ENCODE results near the gene RAB15. TPM values are rescaled to one million over a fixed set of nuclear protein-coding genes. Genes with fewer than 3 reads are reported as not detected.

RAB15 gene
- total RNA-seq, 1 experiment from 2014 or later, result 3.3 TPM

GRCh38 chr14:64958201-64958600 lies 13.9 kb downstream of the RAB15 start:
- POLR2A ChIA-PET, result no interaction called here
- BruUV-seq (replicated peaks), result no TSS peak

More at GRCh38 chr14:64958201-64958600, 13.9 kb downstream of the RAB15 start:
- no peak overlapping the region for H3K9ac ChIP-seq (ENCODE audit: low read length)
- TF ChIP-seq ZBTB33 (IDR thresholded peaks at IDR 0.05; ENCODE audit: extremely low read depth, insufficient replicate concordance, low read length) (no peak), CTCF (IDR thresholded peaks at IDR 0.05 in 2 of 3, conservative IDR thresholded peaks at IDR 0.05 in 1 of 3; ENCODE audit: borderline replicate concordance in 1 of 3, insufficient read depth in 1 of 3, low read depth in 2 of 3, low read length in 2 of 3) (no peak), YY1 (IDR thresholded peaks at IDR 0.05; ENCODE audit: extremely low read depth, insufficient replicate concordance, low read depth, low read length) (no peak), TCF7L2 (IDR thresholded peaks at IDR 0.05; ENCODE audit: borderline replicate concordance, extremely low read depth, insufficient read depth, insufficient read length) (no peak), EZH2 (IDR thresholded peaks at IDR 0.05) (no peak), FOSL1 (IDR thresholded peaks at IDR 0.05; ENCODE audit: low read depth) (no peak), ELF1 (IDR thresholded peaks at IDR 0.05; ENCODE audit: borderline replicate concordance, low read depth) (no peak), SIN3A (IDR thresholded peaks at IDR 0.05; ENCODE audit: low read depth) (no peak), CBX3 (IDR thresholded peaks at IDR 0.05; ENCODE audit: low read depth) (no peak), POLR2A (IDR thresholded peaks at IDR 0.05; ENCODE audit: borderline replicate concordance, extremely low read depth, insufficient read depth, insufficient read length) (no peak), JUND (IDR thresholded peaks at IDR 0.05) (no peak), ATF3 (IDR thresholded peaks at IDR 0.05) (no peak), CEBPB (IDR thresholded peaks at IDR 0.05; ENCODE audit: low read depth) (no peak), EZH2phosphoT487 (IDR thresholded peaks at IDR 0.05; ENCODE audit: borderline replicate concordance) (no peak), EGR1 (IDR thresholded peaks at IDR 0.05; ENCODE audit: low read depth) (no peak), MAX (IDR thresholded peaks at IDR 0.05) (no peak), POLR2AphosphoS5 (IDR thresholded peaks at IDR 0.05; ENCODE audit: low read depth, low read length) (no peak), ZFX (IDR thresholded peaks at IDR 0.05) (no peak), SP1 (IDR thresholded peaks at IDR 0.05; ENCODE audit: low read depth) (no peak)
- no peaks in the 10 kb centered on the region for H3K9me3 ChIP-seq (ENCODE audit: control insufficient read depth in 1 of 2, insufficient read depth in 1 of 2, low read depth in 1 of 2, low read length in 2 of 2)
- no peaks in the 10 kb centered on the region for H3K36me3 ChIP-seq (ENCODE audit: control insufficient read depth in 1 of 2, insufficient read depth in 2 of 2, low read length in 2 of 2)
- no peak overlapping the region for H2AFZ ChIP-seq (ENCODE audit: low read depth, low read length, poor library complexity, severe bottlenecking)
- DNase-seq (ENCODE audit: low read depth, low spot score) (no peak), ATAC-seq (no peak)
- ChIA-PET CTCF (no interaction called here), RAD21 (ENCODE audit: low non-redundant PET in 1 of 2, low total read pairs in 2 of 2, uncharacterized antibody in 2 of 2, unreplicated experiment in 2 of 2) (no interaction called here)
- intact Hi-C loops (cut with micrococcal nuclease), result no loop called here
- no peaks in the 10 kb centered on the region for H3K4me1 ChIP-seq (ENCODE audit: control insufficient read depth in 1 of 2, insufficient read depth in 2 of 2, low read length in 2 of 2)
- H3K4me3 ChIP-seq (replicated peaks in 1 of 2; ENCODE audit: low read depth in 1 of 2, low read length in 2 of 2), result no peak overlapping the region
- no peaks in the 10 kb centered on the region for H3K9me2 ChIP-seq (ENCODE audit: insufficient read depth)
- H3K27ac ChIP-seq (ENCODE audit: low read depth, low read length), result no peak overlapping the region
- H3K27me3 ChIP-seq (ENCODE audit: insufficient read depth, low read length), result no peaks in the 10 kb centered on the region
- H3K4me2 ChIP-seq (ENCODE audit: low read length), result no peak overlapping the region
- H3K79me2 ChIP-seq (ENCODE audit: insufficient read depth, low read length), result no peaks in the 10 kb centered on the region
- no peaks in the 10 kb centered on the region for H4K20me1 ChIP-seq (ENCODE audit: insufficient read depth)
